Renal pelvis (tissue), 4 donors: ENCODE results near the gene PTRHD1. TPM values are rescaled to one million over a fixed set of nuclear protein-coding genes. Genes with fewer than 3 reads are reported as not detected.
A peak's percentile ranks its signal among the peaks of the same experiment; 100 is the strongest.

Source experiments
- DNase-seq: peaks from one replicate; pipeline ENCODE4 v3.0.0-alpha.2; 2013
- polyA plus RNA-seq, 3 donors: library from polyadenylated mRNA; unstranded; fragments of 120-200 nt; gene quantifications; one replicate each; pipeline ENCODE4 v1.2.1, GENCODE V29; 2013; ENCODE audit not compliant: insufficient read length in 3 of 3

The PTRHD1 gene
- polyA plus RNA-seq, 3 donors: 34.4 to 44.7 (median 35.7) TPM

- no peak for DNase-seq
Measured at GRCh38 chr2:24832521-24832920, 39.3 kb upstream of the PTRHD1 start.

- DNase-seq: no peak
Measured at GRCh38 chr2:24832073-24832461, 38.9 kb upstream of the PTRHD1 start.

GRCh38 chr2:24831221-24832072 lies 38.3 kb upstream of the PTRHD1 start:
- no peak for DNase-seq

DNA sequence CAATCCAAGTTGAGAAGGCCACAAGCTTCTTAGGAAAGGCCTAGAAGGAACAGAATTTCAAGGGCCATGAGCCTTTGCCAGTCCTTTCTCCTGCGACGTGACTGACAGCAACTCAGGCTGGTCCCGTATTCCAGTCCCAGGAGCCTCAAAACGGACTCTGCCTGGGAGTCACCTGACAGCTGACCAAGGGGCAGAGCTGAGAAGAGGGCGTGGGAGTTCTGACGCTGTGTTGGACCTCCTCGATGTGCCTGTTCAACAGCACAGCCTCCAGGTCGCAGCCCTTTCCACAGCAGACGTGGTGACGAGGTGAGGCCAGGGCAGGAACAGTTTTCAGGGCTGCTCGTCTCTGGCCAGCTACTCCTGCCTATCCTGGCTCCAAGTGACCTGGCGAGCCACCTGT lies 37.6 kb upstream of the PTRHD1 start:
- no peak for DNase-seq

- no peak for DNase-seq
Measured at GRCh38 chr2:24830351-24830750, 37.2 kb upstream of the PTRHD1 start.

DNA sequence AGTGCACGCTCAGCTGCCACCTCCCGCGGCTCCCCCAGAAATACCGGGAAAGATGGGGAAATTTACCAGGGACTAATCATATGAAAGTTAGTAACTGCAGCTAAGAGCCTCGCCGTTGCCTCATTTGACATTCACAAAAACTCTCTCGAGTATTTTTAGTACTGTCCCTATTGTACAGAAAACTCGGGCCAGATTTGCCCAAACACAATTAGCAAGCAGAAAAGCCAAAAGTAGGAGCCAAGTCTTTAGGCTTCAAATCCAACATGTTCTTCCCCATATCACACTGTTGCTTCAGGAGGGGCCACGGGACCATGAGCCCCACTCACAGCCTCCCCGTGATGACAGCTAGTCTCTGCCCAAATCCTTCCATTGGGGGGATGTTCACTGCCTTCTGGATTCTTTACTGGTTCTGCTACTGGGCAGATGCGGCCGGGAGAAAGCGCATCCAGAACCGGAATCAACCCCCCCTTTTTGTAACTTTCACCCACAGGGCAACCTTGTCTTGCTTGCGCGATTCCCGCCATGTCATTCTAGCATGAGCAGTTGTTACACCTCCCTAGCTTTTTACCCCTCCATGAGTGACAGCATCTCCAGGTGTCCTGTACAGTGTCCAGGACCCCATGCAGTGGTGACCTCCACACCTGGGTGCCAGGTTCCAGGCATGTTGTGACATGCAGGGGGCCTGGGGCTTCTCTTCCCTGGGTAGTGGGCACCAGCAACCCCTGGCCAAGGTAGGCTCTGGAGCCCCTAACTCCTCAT lies 35.2 kb upstream of the PTRHD1 start:
- DNase-seq: no peak

DNA sequence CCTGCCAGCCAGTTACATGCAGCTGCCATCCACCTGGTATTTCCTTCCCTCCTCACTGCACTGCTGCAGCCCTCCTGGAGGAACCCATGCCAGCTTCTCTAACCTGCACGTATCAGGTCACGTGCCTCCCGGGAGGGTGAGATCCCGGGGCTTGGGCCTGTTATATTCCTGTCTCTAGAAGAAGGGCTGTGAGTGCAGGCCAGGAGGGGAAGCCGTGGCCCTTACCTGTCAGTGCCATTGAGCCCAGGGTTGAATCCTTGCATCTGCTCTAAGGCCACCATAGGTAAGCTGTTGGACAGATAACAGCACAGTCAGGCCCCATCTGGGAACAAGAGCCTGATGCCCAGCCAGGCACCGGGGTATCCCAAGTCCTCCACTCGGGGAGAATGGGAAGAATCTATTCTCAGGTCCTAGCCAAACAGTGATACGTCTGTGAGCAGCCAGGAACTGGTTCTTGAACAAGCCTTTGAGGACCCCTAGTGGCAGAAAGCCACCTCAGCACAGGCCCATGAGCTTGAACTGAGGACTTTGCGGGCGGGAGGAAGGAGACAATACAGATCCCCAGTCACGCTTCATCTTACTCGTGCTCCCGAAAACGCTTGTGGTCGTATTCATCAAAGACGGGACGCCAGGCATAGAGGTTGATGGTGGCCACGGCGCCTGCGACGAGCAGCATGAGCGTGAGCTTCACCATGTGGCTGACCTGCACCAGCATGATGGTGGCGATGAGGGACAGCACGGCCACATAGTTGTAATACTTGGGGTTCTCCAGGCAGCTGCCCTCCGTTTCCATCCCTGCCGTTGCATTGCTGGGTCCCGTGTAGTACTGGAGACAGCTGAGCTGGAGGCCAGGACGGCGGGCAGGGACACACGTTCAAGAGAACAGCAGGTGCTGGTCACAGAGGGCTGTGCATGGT lies 34.4 kb upstream of the PTRHD1 start:
- peak; percentile 85 for DNase-seq

DNA sequence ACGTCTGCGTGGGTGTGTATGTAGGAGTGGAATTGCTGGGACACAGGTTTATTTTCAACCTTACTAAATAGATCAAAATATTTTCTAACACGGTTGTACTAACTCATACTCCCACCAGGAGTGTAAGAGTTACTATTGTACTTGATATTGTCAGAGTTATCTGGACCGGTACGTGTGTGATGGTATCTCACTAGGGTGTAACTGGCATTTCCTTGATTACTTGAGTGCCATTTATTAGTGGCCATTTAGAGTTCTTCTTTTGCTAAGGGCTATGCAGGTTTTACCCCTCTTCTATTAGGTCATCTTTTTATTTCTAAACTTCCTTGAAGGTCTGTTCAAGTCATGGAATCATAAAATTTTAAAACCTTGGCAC lies 33.6 kb upstream of the PTRHD1 start:
- DNase-seq: no peak

GRCh38 chr2:24825883-24826772 lies 32.9 kb upstream of the PTRHD1 start:
- DNase-seq: no peak

DNA sequence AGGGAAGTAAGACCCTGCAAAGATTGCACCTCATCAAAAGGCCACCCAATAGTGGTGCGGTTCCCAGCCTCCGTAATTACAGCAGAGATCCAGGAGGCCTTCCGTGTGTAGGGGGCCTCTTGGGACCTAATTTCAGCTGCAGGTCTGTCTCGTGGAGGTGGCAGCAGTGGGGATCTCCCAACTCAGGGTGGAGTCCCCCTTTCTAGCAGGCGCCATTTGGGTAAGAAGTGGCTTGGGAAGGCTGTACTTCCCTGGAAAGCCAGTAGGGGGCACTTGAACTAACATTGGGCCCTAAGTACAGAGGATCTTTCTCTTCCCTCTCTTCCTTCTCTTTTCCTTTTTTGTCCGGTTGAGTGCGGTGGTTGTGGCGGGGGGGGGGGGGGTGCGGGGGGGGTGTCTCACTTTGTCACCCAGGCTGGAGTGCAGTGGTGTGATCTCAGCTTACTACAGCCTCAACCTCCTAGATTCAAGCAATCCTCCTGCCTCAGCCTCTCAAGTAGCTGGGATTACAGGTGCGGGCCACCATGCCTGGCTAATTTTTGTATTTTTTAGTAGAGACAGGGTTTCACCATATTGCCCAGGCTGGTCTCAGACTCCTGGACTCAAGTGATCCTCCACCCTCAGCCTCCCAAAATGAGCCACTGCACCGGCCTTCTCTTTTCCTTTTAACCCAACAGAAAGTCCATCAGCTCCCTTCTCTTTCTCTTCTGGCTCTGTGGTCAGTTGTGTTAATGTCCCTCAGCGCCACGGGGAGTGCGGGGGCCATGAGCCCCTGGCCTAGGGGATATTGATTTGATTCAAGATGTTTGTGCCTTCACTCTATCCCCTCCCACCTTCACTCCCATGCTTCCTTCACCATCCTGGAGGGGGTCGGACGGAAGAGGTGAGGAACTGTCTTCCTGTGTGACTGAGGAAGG lies 32.0 kb upstream of the PTRHD1 start:
- DNase-seq: no peak

- no peak for DNase-seq
Measured at GRCh38 chr2:24824071-24824588, 30.9 kb upstream of the PTRHD1 start.

GRCh38 chr2:24822049-24822706 lies 29.0 kb upstream of the PTRHD1 start:
- no peak for DNase-seq

DNA sequence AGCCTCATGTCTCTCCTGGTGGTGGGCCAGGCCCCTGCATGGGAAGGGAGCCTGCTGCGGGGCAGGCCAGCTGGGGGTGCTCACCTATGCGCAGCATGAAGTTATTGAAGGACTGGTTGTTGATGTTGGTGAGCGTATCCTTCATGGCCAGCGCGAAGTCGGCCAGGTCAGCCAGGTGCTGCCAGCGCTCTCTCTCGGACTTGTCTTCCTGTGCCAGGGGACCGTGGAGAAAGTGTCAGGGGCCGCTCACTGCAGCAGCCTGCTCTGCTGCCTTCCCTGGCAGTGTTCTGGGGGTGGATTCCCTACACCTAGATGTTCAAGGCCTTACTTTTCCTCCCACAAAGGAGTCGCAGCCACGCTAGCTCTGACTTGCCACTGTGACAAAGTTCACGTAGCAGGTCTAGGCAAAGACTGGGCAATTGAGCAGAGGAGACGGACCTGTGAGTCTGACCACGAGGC lies 28.3 kb upstream of the PTRHD1 start:
- DNase-seq: no peak

DNA sequence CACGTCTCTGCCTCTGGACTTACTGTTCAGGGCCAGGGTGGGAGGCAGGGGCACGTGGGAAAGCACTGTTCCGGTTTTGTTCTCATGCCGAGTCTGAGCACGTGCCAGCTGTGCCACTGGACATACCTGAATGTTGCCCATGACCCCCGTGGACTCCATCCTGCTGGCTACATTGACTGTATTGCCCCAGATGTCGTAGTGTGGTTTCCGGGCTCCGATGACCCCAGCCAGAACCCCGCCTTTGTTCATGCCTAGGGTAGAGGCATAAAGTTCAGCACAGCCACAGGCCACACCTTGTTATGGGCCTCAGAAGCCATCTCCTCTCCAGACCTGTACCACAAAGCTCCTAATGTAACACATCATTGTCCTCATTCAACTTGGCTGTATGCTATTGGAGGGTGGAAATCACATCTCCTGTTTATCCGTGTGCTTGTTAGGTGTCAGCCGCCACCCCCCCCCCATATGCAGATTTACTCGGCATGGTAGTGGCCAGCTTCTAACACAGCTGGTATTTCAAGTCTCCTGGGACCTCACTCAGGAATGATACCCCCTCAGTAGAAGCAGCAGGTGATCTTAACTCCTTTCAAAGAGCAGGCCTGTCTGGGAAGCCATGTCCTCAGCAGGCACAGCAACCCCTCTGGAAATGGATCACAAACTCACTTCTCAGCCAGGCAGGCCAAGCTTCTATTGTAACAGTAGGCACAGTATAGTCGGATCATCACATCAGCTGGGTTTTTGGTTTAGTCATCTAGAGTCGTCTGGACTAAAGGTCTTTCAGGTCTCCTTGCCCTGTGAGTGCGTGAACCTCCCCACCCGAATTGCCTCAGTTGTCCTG lies 27.6 kb upstream of the PTRHD1 start:
- no peak for DNase-seq

GRCh38 chr2:24820175-24820513 lies 27.0 kb upstream of the PTRHD1 start:
- DNase-seq: no peak

- no peak for DNase-seq
Measured at GRCh38 chr2:24819442-24820174, 26.4 kb upstream of the PTRHD1 start.

- no peak for DNase-seq
Measured at GRCh38 chr2:24818721-24819167, 25.6 kb upstream of the PTRHD1 start.
